GM12878 (cell line): ENCODE data around the gene AIDA. TPM values are rescaled to one million over a fixed set of nuclear protein-coding genes. Genes with fewer than 3 reads are reported as not detected.

Experiments
- BRCA1 ChIP-seq: IDR thresholded peaks from 2 replicates; pipeline ENCODE4 v1.6.1; 2011; ENCODE audit warnings: low read depth, low read length, improper control_type of control experiment
- CHD1 ChIP-seq: IDR thresholded peaks from 2 replicates; pipeline ENCODE4 v1.6.1; 2012; ENCODE audit warnings: low read depth, low read length, improper control_type of control experiment
- FOXM1 ChIP-seq: IDR thresholded peaks from 2 replicates; pipeline ENCODE4 v1.6.1; 2012; ENCODE audit warnings: low read depth, mild to moderate bottlenecking, inconsistent platforms, low read length, moderate library complexity
- JUNB ChIP-seq: IDR thresholded peaks from 2 replicates; pipeline ENCODE4 v1.6.1; 2016; ENCODE audit warnings: antibody characterized with exemption, mild to moderate bottlenecking
- MEF2B ChIP-seq: fragments of 450-650 bp; IDR thresholded peaks from 2 replicates; pipeline ENCODE4 v1.6.1; 2018; ENCODE audit warnings: mild to moderate bottlenecking, moderate library complexity; ENCODE audit not compliant: partially characterized antibody, poor library complexity, severe bottlenecking
- NKRF ChIP-seq: fragments of 450-650 bp; conservative IDR thresholded peaks from 2 replicates; pipeline ENCODE4 v1.6.1; 2017; ENCODE audit warnings: mild to moderate bottlenecking, moderate library complexity
- NR2F1 ChIP-seq: fragments of 450-650 bp; conservative IDR thresholded peaks from 2 replicates; pipeline ENCODE4 v1.6.1; 2017; ENCODE audit warnings: mild to moderate bottlenecking
- NRF1 ChIP-seq: conservative IDR thresholded peaks from 2 replicates; pipeline ENCODE4 v1.6.1; 2011; ENCODE audit warnings: mild to moderate bottlenecking, low read depth, low read length, improper control_type of control experiment
- POLR2AphosphoS5 ChIP-seq: IDR thresholded peaks from 2 replicates; pipeline ENCODE4 v1.6.1; 2011; ENCODE audit warnings: mild to moderate bottlenecking, low read length, inconsistent platforms
- POU2F2 ChIP-seq: IDR thresholded peaks from 3 replicates; pipeline ENCODE4 v1.6.1; 2011; ENCODE audit warnings: low read depth, mild to moderate bottlenecking, low read length, borderline replicate concordance
- SMARCA5 ChIP-seq: fragments of 450-650 bp; IDR thresholded peaks from 2 replicates; pipeline ENCODE4 v1.6.1; 2017; ENCODE audit warnings: mild to moderate bottlenecking
- SRF ChIP-seq, 2 experiments: IDR thresholded peaks; 2 replicates each; pipeline ENCODE4 v1.6.1; 2011; ENCODE audit warnings: low read depth in 2 of 2, low read length in 2 of 2, mild to moderate bottlenecking in 1 of 2, moderate library complexity in 1 of 2
- TAF1 ChIP-seq: IDR thresholded peaks from 2 replicates; pipeline ENCODE4 v1.6.1; 2011; ENCODE audit warnings: mild to moderate bottlenecking, low read depth, low read length, borderline replicate concordance
- YY1 ChIP-seq: IDR thresholded peaks from 2 replicates; pipeline ENCODE4 v1.6.1; 2011; ENCODE audit warnings: low read depth, mild to moderate bottlenecking, low read length
- ZNF217 ChIP-seq: fragments of 450-650 bp; IDR thresholded peaks from 2 replicates; pipeline ENCODE4 v1.6.1; 2017; ENCODE audit warnings: antibody characterized with exemption, mild to moderate bottlenecking
- ZZZ3 ChIP-seq: IDR thresholded peaks from 2 replicates; pipeline ENCODE4 v1.6.1; 2011; ENCODE audit warnings: low read depth; ENCODE audit not compliant: control insufficient read depth, insufficient read length
- polyA plus RNA-seq, 11 experiments: library from polyadenylated mRNA; depleted of rRNA in 4 of 11; unstranded in 6 of 11; stranded (reverse) in 5 of 11; fragments of >200 nt; fragmentation: Nextera tagmentation in 4 of 11; fragmentation: Illumina TruSeq in 1 of 11; extraction: Ambion mirVana in 4 of 11; extraction: Trizol in 1 of 11; gene quantifications; 1 replicate in 1 of 11; 2 replicates in 10 of 11; pipeline versions ENCODE4 v1.2.1 to v1.2.3, GENCODE V29; 2011 to 2016; ENCODE audit warnings: inconsistent platforms in 2 of 11, missing spikeins in 2 of 11, low read depth in 1 of 11
- total RNA-seq, 4 experiments: library from RNA; depleted of rRNA in 3 of 4; stranded (reverse); fragments of >200 nt in 3 of 4; fragmentation: Illumina TruSeq in 1 of 4; extraction: Trizol in 1 of 4; gene quantifications; 2 replicates each; pipeline versions ENCODE4 v1.2.1 to v1.2.3, GENCODE V29; 2013 to 2021
- TF ChIP-seq, protein P1 (sequence below): fragments of 450-650 bp; formaldehyde crosslinking; IDR thresholded peaks from 2 replicates; pipeline ENCODE4 v1.5.0; 2022; ENCODE audit warnings: mild to moderate bottlenecking, missing genetic modification characterization
- TF ChIP-seq, protein P2 (sequence below): IDR thresholded peaks from 2 replicates; pipeline ENCODE4 v1.6.1; 2011; ENCODE audit warnings: mild to moderate bottlenecking, low read depth, low read length, moderate library complexity; ENCODE audit not compliant: insufficient replicate concordance
- TF ChIP-seq, protein P3 (sequence below): fragments of 450-650 bp; IDR thresholded peaks from 2 replicates; pipeline ENCODE4 v1.6.1; 2016; ENCODE audit warnings: mild to moderate bottlenecking

AIDA gene
- total and polyA plus RNA-seq, 10 of the 15 experiments (the other 5 are each of a cell fraction or from before 2014, with no cell fraction given), result 8.9 to 43.1 (median 19.2) TPM

DNA sequence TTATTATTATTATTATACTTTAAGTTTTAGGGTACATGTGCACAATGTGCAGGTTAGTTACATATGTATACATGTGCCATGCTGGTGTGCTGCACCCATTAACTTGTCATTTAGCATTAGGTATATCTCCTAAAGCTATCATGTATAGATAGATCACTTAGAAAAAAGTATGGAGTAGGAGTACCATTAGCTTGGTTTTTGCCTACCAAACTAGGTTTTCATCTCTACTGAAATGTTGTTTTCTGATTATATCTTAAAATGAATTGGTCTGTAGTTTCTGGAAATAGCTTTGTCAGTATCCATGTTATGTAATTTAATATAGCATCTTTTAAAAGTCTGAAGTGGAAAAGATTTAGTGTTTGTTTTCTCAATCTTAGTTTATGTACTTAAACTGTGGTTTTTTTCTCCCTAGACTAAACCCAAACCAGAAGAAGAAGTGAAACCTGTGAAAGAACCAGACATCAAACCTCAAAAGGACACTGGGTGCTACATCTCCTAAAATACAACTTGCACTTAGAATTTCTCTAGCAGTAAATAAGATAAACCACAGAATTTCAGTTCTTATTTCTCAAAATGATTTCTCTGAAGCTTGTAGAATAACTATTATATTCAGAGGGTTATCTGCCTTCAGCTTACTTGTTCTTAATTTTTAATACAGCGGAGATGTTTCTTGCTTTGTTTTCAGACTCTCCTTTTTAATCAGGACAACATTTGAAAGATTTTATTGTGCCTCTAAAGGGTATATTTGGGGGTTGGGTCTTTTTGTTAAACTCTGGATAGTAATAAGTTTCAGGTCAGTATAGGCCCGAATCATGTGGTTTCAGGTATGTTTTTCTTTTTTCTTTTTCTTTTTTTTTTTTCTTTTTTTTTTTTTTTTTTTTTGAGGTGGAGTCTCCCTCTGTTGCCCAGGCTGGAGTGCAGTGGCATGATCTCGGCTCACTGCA lies 20.2 kb upstream of the AIDA start (continued):
- TF ChIP-seq FOXM1 (peak; percentile 93; the same call in 1 of the 2 replicates), NKRF (no peak), ZNF217 (peak; percentile 97; the same call in 1 of the 2 replicates), SRF (IDR thresholded peaks at IDR 0.05; ENCODE audit: low read depth in 2 of 2, low read length in 2 of 2) (0 out of 4 replicates have a peak, but pooled peaks of 1 of the 2 experiments have one; percentile 43), BRCA1 (no peak), NRF1 (no peak), NR2F1 (peak; percentile 84), JUNB (peak; percentile 70), MEF2B (peak; percentile 91), TAF1 (no peak), POU2F2 (0 out of 3 replicates have a peak, but pooled peaks have one; percentile 35), YY1 (no peak), POLR2AphosphoS5 (no peak), SMARCA5 (no peak), ZZZ3 (no peak), CHD1 (no peak)
- TF ChIP-seq, protein P1, sequence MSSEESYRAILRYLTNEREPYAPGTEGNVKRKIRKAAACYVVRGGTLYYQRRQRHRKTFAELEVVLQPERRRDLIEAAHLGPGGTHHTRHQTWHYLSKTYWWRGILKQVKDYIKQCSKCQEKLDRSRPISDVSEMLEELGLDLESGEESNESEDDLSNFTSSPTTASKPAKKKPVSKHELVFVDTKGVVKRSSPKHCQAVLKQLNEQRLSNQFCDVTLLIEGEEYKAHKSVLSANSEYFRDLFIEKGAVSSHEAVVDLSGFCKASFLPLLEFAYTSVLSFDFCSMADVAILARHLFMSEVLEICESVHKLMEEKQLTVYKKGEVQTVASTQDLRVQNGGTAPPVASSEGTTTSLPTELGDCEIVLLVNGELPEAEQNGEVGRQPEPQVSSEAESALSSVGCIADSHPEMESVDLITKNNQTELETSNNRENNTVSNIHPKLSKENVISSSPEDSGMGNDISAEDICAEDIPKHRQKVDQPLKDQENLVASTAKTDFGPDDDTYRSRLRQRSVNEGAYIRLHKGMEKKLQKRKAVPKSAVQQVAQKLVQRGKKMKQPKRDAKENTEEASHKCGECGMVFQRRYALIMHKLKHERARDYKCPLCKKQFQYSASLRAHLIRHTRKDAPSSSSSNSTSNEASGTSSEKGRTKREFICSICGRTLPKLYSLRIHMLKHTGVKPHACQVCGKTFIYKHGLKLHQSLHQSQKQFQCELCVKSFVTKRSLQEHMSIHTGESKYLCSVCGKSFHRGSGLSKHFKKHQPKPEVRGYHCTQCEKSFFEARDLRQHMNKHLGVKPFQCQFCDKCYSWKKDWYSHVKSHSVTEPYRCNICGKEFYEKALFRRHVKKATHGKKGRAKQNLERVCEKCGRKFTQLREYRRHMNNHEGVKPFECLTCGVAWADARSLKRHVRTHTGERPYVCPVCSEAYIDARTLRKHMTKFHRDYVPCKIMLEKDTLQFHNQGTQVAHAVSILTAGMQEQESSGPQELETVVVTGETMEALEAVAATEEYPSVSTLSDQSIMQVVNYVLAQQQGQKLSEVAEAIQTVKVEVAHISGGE (CRISPR knock-in tag), result no peak
- TF ChIP-seq, protein P2, sequence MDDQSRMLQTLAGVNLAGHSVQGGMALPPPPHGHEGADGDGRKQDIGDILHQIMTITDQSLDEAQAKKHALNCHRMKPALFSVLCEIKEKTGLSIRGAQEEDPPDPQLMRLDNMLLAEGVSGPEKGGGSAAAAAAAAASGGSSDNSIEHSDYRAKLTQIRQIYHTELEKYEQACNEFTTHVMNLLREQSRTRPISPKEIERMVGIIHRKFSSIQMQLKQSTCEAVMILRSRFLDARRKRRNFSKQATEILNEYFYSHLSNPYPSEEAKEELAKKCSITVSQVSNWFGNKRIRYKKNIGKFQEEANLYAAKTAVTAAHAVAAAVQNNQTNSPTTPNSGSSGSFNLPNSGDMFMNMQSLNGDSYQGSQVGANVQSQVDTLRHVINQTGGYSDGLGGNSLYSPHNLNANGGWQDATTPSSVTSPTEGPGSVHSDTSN, result no peak
- TF ChIP-seq, protein P3, sequence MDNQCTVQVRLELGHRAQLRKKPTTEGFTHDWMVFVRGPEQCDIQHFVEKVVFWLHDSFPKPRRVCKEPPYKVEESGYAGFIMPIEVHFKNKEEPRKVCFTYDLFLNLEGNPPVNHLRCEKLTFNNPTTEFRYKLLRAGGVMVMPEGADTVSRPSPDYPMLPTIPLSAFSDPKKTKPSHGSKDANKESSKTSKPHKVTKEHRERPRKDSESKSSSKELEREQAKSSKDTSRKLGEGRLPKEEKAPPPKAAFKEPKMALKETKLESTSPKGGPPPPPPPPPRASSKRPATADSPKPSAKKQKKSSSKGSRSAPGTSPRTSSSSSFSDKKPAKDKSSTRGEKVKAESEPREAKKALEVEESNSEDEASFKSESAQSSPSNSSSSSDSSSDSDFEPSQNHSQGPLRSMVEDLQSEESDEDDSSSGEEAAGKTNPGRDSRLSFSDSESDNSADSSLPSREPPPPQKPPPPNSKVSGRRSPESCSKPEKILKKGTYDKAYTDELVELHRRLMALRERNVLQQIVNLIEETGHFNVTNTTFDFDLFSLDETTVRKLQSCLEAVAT, result peak; percentile 67; the same call in 1 of the 2 replicates
